ENCODE results near the gene PDGFRA.

Gene PDGFRA

GRCh38 chr4:54215379-54216077 is 13.6 kb upstream of the PDGFRA start:
- H3F3A ChIP-seq (ENCODE audit: insufficient read depth, low read length) = no peaks in the 10 kb centered on the region
- no peaks in the 10 kb centered on the region for H3K9me3 ChIP-seq (replicated peaks; ENCODE audit: insufficient read depth, low read length)
- H4K20me1 ChIP-seq (ENCODE audit: insufficient read depth, low read length) = no peaks in the 10 kb centered on the region
- no peak for DNase-seq
- no peaks in the 10 kb centered on the region for H3K4me1 ChIP-seq (ENCODE audit: low read length)
- no peaks in the 10 kb centered on the region for H3K27me3 ChIP-seq (replicated peaks; ENCODE audit: insufficient read depth, low read length)
- H2AFZ ChIP-seq (ENCODE audit: low read length) = no peak overlapping the region
- H3K27ac ChIP-seq (ENCODE audit: low read length) = no peak overlapping the region
- no peak overlapping the region for H3K9ac ChIP-seq (ENCODE audit: low read length)
- TF ChIP-seq CTCF (IDR thresholded peaks at IDR 0.05; ENCODE audit: low read length) (no peak), EZH2 (optimal IDR thresholded peaks at IDR 0.05; ENCODE audit: low read depth, low read length) (no peak), EZH2phosphoT487 (IDR thresholded peaks at IDR 0.05; ENCODE audit: low read length) (no peak)
- no peaks in the 10 kb centered on the region for H3K9me2 ChIP-seq (replicated peaks; ENCODE audit: insufficient read depth, low read length)
- H3K4me2 ChIP-seq (ENCODE audit: low read depth, low read length) = no peak overlapping the region
- no peaks in the 10 kb centered on the region for H3K36me3 ChIP-seq (replicated peaks; ENCODE audit: insufficient read depth, low read length)
- no peak overlapping the region for H3K4me3 ChIP-seq (ENCODE audit: low read length)
- no peaks in the 10 kb centered on the region for H3K79me2 ChIP-seq (ENCODE audit: low read length)

- no peaks in the 10 kb centered on the region for H3F3A ChIP-seq (ENCODE audit: insufficient read depth, low read length)
- no peaks in the 10 kb centered on the region for H3K27me3 ChIP-seq (replicated peaks; ENCODE audit: insufficient read depth, low read length)
- H3K9me3 ChIP-seq (replicated peaks; ENCODE audit: insufficient read depth, low read length) = no peaks in the 10 kb centered on the region
- DNase-seq = peak; percentile 74
- no peaks in the 10 kb centered on the region for H3K9me2 ChIP-seq (replicated peaks; ENCODE audit: insufficient read depth, low read length)
- H3K4me1 ChIP-seq (ENCODE audit: low read length) = no peaks in the 10 kb centered on the region
- H3K79me2 ChIP-seq (ENCODE audit: low read length) = no peaks in the 10 kb centered on the region
- peak overlapping the region; percentile 70 for H3K4me3 ChIP-seq (ENCODE audit: low read length)
- H4K20me1 ChIP-seq (ENCODE audit: insufficient read depth, low read length) = no peaks in the 10 kb centered on the region
- H3K36me3 ChIP-seq (replicated peaks; ENCODE audit: insufficient read depth, low read length) = no peaks in the 10 kb centered on the region
- peak overlapping the region; percentile 88 for H2AFZ ChIP-seq (ENCODE audit: low read length)
- H3K9ac ChIP-seq (ENCODE audit: low read length) = no peak overlapping the region
- no peak overlapping the region for H3K27ac ChIP-seq (ENCODE audit: low read length)
- H3K4me2 ChIP-seq (ENCODE audit: low read depth, low read length) = peak overlapping the region; percentile 97
- TF ChIP-seq EZH2 (optimal IDR thresholded peaks at IDR 0.05; ENCODE audit: low read depth, low read length) = no peak
- TF ChIP-seq CTCF (IDR thresholded peaks at IDR 0.05; ENCODE audit: low read length) = peak; percentile 91
- no peak for TF ChIP-seq EZH2phosphoT487 (IDR thresholded peaks at IDR 0.05; ENCODE audit: low read length)
Measured at GRCh38 chr4:54217642-54218495, 11.2 kb upstream of the PDGFRA start.

GRCh38 chr4:54218736-54219135 is 10.4 kb upstream of the PDGFRA start:
- no peaks in the 10 kb centered on the region for H3K79me2 ChIP-seq (ENCODE audit: low read length)
- DNase-seq = no peak
- H3F3A ChIP-seq (ENCODE audit: insufficient read depth, low read length) = no peaks in the 10 kb centered on the region
- H2AFZ ChIP-seq (ENCODE audit: low read length) = no peak overlapping the region
- no peaks in the 10 kb centered on the region for H3K36me3 ChIP-seq (replicated peaks; ENCODE audit: insufficient read depth, low read length)
- no peaks in the 10 kb centered on the region for H3K27me3 ChIP-seq (replicated peaks; ENCODE audit: insufficient read depth, low read length)
- H3K4me1 ChIP-seq (ENCODE audit: low read length) = no peaks in the 10 kb centered on the region
- TF ChIP-seq EZH2phosphoT487 (IDR thresholded peaks at IDR 0.05; ENCODE audit: low read length) = no peak
- TF ChIP-seq EZH2 (optimal IDR thresholded peaks at IDR 0.05; ENCODE audit: low read depth, low read length) = no peak
- no peak for TF ChIP-seq CTCF (IDR thresholded peaks at IDR 0.05; ENCODE audit: low read length)
- no peak overlapping the region for H3K4me3 ChIP-seq (ENCODE audit: low read length)
- no peaks in the 10 kb centered on the region for H3K9me2 ChIP-seq (replicated peaks; ENCODE audit: insufficient read depth, low read length)
- no peaks in the 10 kb centered on the region for H3K9me3 ChIP-seq (replicated peaks; ENCODE audit: insufficient read depth, low read length)
- H4K20me1 ChIP-seq (ENCODE audit: insufficient read depth, low read length) = no peaks in the 10 kb centered on the region
- H3K9ac ChIP-seq (ENCODE audit: low read length) = no peak overlapping the region
- no peak overlapping the region for H3K4me2 ChIP-seq (ENCODE audit: low read depth, low read length)
- H3K27ac ChIP-seq (ENCODE audit: low read length) = no peak overlapping the region

All from MM.1S (cell line).